HG03469 (cell line): ENCODE data around the gene TSPYL2.

Experiments
- ATAC-seq: cut with Tn5 transposase; IDR thresholded peaks from one replicate; pipeline ENCODE4 v1.9.1; 2021; ENCODE audit warnings: mild to moderate bottlenecking, moderate library complexity, moderate number of reproducible peaks; ENCODE audit not compliant: unreplicated experiment

Gene TSPYL2

GRCh38 chrX:53116101-53116500 lies 33.9 kb downstream of the TSPYL2 start:
- ATAC-seq: no peak

GRCh38 chrX:53122013-53122412 lies 39.8 kb downstream of the TSPYL2 start:
- ATAC-seq: no peak

GRCh38 chrX:53125506-53125905 lies 43.3 kb downstream of the TSPYL2 start:
- ATAC-seq: no peak

GRCh38 chrX:53126377-53126776 lies 44.2 kb downstream of the TSPYL2 start:
- no peak for ATAC-seq

- ATAC-seq: no peak
These were observed 46.1 kb downstream of the TSPYL2 start for GRCh38 chrX:53128097-53128749.

GRCh38 chrX:53133400-53133799 lies 51.2 kb downstream of the TSPYL2 start:
- no peak for ATAC-seq

- ATAC-seq: no peak
These were observed 53.4 kb downstream of the TSPYL2 start for GRCh38 chrX:53135581-53135980.
